K562 (cell line): ENCODE data around the gene PPP1R13L. TPM values are rescaled to one million over a fixed set of nuclear protein-coding genes. Genes with fewer than 3 reads are reported as not detected.

Experiments
- BMI1 ChIP-seq: fragments of 150-350 bp; IDR thresholded peaks from 2 replicates; pipeline ENCODE4 v1.6.1; 2014; ENCODE audit warnings: low read length
- CBFB ChIP-seq: sonication (generic); formaldehyde crosslinking; IDR thresholded peaks from 2 replicates; pipeline ENCODE4 v1.4.0; 2020; ENCODE audit warnings: mild to moderate bottlenecking, missing genetic modification reagents
- HDAC3 ChIP-seq: fragments of 450-650 bp; IDR thresholded peaks from 2 replicates; pipeline ENCODE4 v1.6.1; 2018; ENCODE audit warnings: borderline replicate concordance, mild to moderate bottlenecking, moderate library complexity; ENCODE audit not compliant: partially characterized antibody
- HIVEP1 ChIP-seq: fragments of 250-450 bp; sonication (Bioruptor Pico); IDR thresholded peaks from 2 replicates; pipeline ENCODE4 v1.4.0; 2020; ENCODE audit warnings: mild to moderate bottlenecking
- KDM4B ChIP-seq, 2 experiments: fragments of 450-650 bp in 1 of 2; sonication (generic) in 1 of 2; IDR thresholded peaks; 2 replicates each; pipeline ENCODE4 v1.6.1; 2016 to 2017; ENCODE audit warnings: borderline replicate concordance in 2 of 2, antibody characterized with exemption in 1 of 2, low read depth in 1 of 2, mild to moderate bottlenecking in 1 of 2
- KHSRP ChIP-seq: fragments of 450-650 bp; IDR thresholded peaks from 2 replicates; pipeline ENCODE4 v1.6.1; 2017
- NCOA2 ChIP-seq, 2 experiments: fragments of 450-650 bp; IDR thresholded peaks; 2 replicates each; pipeline ENCODE4 v1.6.1; 2018; ENCODE audit warnings: mild to moderate bottlenecking in 2 of 2, moderate library complexity in 1 of 2; ENCODE audit not compliant: partially characterized antibody in 2 of 2
- NFIX ChIP-seq: fragments of 250-450 bp; sonication (Bioruptor Pico); IDR thresholded peaks from 2 replicates; pipeline ENCODE4 v1.4.0; 2020; ENCODE audit warnings: low read depth, mild to moderate bottlenecking, moderate library complexity
- RAD21 ChIP-seq, 2 experiments: fragments of 250-450 bp in 1 of 2; fragments of 450-650 bp in 1 of 2; sonication (Bioruptor Pico) in 1 of 2; formaldehyde crosslinking in 1 of 2; IDR thresholded peaks in 1 of 2; conservative IDR thresholded peaks in 1 of 2; 2 replicates each; pipeline versions ENCODE4 v1.4.0 to v1.8.0; 2020 to 2022; ENCODE audit warnings: mild to moderate bottlenecking in 2 of 2, moderate library complexity in 1 of 2
- RHOXF2B ChIP-seq: fragments of 250-450 bp; sonication (Bioruptor Pico); conservative IDR thresholded peaks from 2 replicates; pipeline ENCODE4 v1.5.1; 2021
- SLC30A9 ChIP-seq: fragments of 250-450 bp; sonication (Bioruptor Pico); IDR thresholded peaks from 2 replicates; pipeline ENCODE4 v1.8.0; 2022; ENCODE audit warnings: mild to moderate bottlenecking, moderate library complexity
- SRF ChIP-seq, 2 experiments: fragments of 250-450, 450-650 bp in 1 of 2; sonication (Bioruptor Pico) in 1 of 2; sonication (generic) in 1 of 2; formaldehyde crosslinking; IDR thresholded peaks; 2 replicates each; pipeline versions ENCODE4 v1.5.0 to v1.5.1; 2020 to 2022; ENCODE audit warnings: mild to moderate bottlenecking in 1 of 2, missing genetic modification reagents in 1 of 2
- TGIF2 ChIP-seq: sonication (generic); formaldehyde crosslinking; IDR thresholded peaks from 2 replicates; pipeline ENCODE4 v1.8.1; 2022; ENCODE audit warnings: mild to moderate bottlenecking, missing genetic modification reagents, moderate library complexity
- ZNF124 ChIP-seq: sonication (generic); formaldehyde crosslinking; IDR thresholded peaks from 2 replicates; pipeline ENCODE4 v1.8.1; 2022; ENCODE audit warnings: missing genetic modification reagents
- ZNF3 ChIP-seq: fragments of 250-450 bp; sonication (Bioruptor Pico); IDR thresholded peaks from 2 replicates; pipeline ENCODE4 v1.5.0; 2021; ENCODE audit warnings: mild to moderate bottlenecking, moderate library complexity
- ZNF57 ChIP-seq: fragments of 450-650 bp; formaldehyde crosslinking; IDR thresholded peaks from 2 replicates; pipeline ENCODE4 v1.4.0; 2020; ENCODE audit warnings: mild to moderate bottlenecking, moderate library complexity
- polyA plus RNA-seq, 8 experiments: library from polyadenylated mRNA; depleted of rRNA in 4 of 8; stranded (reverse) in 5 of 8; unstranded in 3 of 8; fragments of >200 nt; fragmentation: Nextera tagmentation in 2 of 8; fragmentation: Illumina TruSeq in 1 of 8; extraction: Ambion mirVana in 2 of 8; extraction: Trizol in 1 of 8; gene quantifications; 2 replicates each; pipeline versions ENCODE4 v1.2.1 to v1.2.3, GENCODE V29; 2011 to 2014; ENCODE audit warnings: inconsistent platforms in 1 of 8, missing spikeins in 1 of 8
- total RNA-seq, 7 experiments: library from RNA; depleted of rRNA in 6 of 7; stranded (reverse); fragments of >200 nt in 6 of 7; fragmentation: Illumina TruSeq in 2 of 7; extraction: Trizol in 2 of 7; gene quantifications; 2 replicates each; pipeline versions ENCODE4 v1.2.1 to v1.2.3, GENCODE V29; 2011 to 2021; ENCODE audit warnings: low replicate concordance in 1 of 7
- TF ChIP-seq, protein P1 (sequence below): fragments of 250-450 bp; sonication (Bioruptor Pico); IDR thresholded peaks from 2 replicates; pipeline ENCODE4 v1.8.0; 2022; ENCODE audit warnings: moderate library complexity, mild to moderate bottlenecking, inconsistent platforms
- TF ChIP-seq, protein P2 (sequence below): fragments of 450-650 bp; formaldehyde crosslinking; conservative IDR thresholded peaks from 2 replicates; pipeline ENCODE4 v1.4.0; 2022; ENCODE audit warnings: mild to moderate bottlenecking, missing genetic modification characterization
- TF ChIP-seq, protein P3 (sequence below), 2 experiments: fragments of 450-650 bp in 1 of 2; sonication (generic) in 1 of 2; formaldehyde crosslinking in 1 of 2; IDR thresholded peaks in 1 of 2; conservative IDR thresholded peaks in 1 of 2; 2 replicates each; pipeline versions ENCODE4 v1.6.1 to v1.8.1; 2016 to 2023; ENCODE audit warnings: mild to moderate bottlenecking in 2 of 2, moderate library complexity in 2 of 2, inconsistent platforms in 1 of 2, missing genetic modification reagents in 1 of 2
- TF ChIP-seq, protein P4 (sequence below): sonication (generic); formaldehyde crosslinking; IDR thresholded peaks from 2 replicates; pipeline ENCODE4 v1.8.0; 2022; ENCODE audit warnings: mild to moderate bottlenecking, missing genetic modification reagents

PPP1R13L gene
- total and polyA plus RNA-seq, 9 of the 15 experiments (the other 6 are each of a cell fraction or from before 2014, with no cell fraction given) = 0.32 to 6.7 (median 2.0) TPM

DNA sequence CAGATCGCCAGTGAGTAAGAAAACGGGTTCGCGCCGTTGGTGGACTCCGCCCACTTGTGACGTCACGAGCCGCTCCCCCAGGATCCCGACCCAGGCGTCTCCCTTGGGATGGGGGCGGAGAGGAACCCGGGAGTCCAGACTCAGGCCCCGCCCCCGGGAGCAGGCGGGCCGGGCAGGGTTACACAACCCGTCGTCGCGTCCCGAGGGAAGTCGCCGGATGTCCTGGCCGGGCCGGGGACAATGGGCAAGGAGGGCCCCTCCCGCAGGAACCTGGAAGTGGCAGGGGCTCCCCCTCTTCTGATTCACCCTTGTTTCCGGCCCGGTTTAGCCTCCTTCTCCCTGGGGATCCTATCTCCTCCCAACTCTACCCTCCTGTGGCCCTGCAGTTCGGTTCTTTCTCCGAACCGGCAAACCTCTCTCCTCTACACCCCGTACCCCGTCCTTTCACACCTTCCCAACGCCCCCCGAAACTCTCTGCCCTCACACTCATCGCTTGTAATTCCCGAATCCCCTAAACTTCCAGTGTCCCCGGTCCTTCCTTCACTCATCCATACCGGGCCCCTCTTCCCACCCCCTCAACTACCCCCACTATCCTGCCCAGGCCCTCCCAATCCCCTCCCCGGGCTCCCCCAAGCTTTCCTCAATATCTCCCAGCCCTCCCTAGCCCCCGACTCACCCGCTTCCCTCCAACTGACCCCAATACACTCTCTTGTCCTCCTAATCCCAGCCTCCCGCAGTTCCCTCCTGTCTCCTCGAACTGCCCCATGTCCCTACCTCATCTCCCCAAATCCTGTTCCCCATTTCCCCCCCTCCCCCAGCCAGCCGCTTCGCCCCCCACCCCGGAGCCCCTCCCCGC, 38.8 kb upstream of the PPP1R13L start (continued):
- no peak for TF ChIP-seq HIVEP1
- peak in 1 of 2 experiments; percentile 76; a peak in 2 of 4 replicates for TF ChIP-seq SRF (CRISPR knock-in tag; IDR thresholded peaks at IDR 0.05)
- no peak for TF ChIP-seq ZNF3 (CRISPR knock-in tag)
- TF ChIP-seq, protein P1, sequence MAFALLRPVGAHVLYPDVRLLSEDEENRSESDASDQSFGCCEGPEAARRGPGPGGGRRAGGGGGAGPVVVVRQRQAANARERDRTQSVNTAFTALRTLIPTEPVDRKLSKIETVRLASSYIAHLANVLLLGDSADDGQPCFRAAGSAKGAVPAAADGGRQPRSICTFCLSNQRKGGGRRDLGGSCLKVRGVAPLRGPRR = no peak
- TF ChIP-seq RAD21 (CRISPR knock-in tag; conservative IDR thresholded peaks at IDR 0.05 in 1 of 2, IDR thresholded peaks at IDR 0.05 in 1 of 2) = no peak
- peak; percentile 59 for TF ChIP-seq HDAC3
- no peak for TF ChIP-seq NCOA2 (IDR thresholded peaks at IDR 0.05; ENCODE audit: partially characterized antibody in 2 of 2)
- peak in 1 of 2 experiments; percentile 71; a peak in 1 of 4 replicates for TF ChIP-seq KDM4B (IDR thresholded peaks at IDR 0.05; ENCODE audit: borderline replicate concordance in 2 of 2, low read depth in 1 of 2)
- TF ChIP-seq ZNF57 = no peak
- TF ChIP-seq RHOXF2B (CRISPR knock-in tag) = no peak
- TF ChIP-seq TGIF2 (CRISPR knock-in tag) = no peak
- TF ChIP-seq, protein P2, sequence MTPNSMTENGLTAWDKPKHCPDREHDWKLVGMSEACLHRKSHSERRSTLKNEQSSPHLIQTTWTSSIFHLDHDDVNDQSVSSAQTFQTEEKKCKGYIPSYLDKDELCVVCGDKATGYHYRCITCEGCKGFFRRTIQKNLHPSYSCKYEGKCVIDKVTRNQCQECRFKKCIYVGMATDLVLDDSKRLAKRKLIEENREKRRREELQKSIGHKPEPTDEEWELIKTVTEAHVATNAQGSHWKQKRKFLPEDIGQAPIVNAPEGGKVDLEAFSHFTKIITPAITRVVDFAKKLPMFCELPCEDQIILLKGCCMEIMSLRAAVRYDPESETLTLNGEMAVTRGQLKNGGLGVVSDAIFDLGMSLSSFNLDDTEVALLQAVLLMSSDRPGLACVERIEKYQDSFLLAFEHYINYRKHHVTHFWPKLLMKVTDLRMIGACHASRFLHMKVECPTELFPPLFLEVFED (CRISPR knock-in tag) = peak; percentile 95
- no peak for TF ChIP-seq ZNF124 (CRISPR knock-in tag)
- TF ChIP-seq, protein P3, sequence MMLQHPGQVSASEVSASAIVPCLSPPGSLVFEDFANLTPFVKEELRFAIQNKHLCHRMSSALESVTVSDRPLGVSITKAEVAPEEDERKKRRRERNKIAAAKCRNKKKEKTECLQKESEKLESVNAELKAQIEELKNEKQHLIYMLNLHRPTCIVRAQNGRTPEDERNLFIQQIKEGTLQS (IDR thresholded peaks at IDR 0.05) = peak; percentile 75
- TF ChIP-seq, protein P3 (CRISPR knock-in tag; conservative IDR thresholded peaks at IDR 0.05) = peak; percentile 32; the same call in 1 of the 2 replicates
- TF ChIP-seq CBFB (CRISPR knock-in tag) = no peak
- TF ChIP-seq, protein P4, sequence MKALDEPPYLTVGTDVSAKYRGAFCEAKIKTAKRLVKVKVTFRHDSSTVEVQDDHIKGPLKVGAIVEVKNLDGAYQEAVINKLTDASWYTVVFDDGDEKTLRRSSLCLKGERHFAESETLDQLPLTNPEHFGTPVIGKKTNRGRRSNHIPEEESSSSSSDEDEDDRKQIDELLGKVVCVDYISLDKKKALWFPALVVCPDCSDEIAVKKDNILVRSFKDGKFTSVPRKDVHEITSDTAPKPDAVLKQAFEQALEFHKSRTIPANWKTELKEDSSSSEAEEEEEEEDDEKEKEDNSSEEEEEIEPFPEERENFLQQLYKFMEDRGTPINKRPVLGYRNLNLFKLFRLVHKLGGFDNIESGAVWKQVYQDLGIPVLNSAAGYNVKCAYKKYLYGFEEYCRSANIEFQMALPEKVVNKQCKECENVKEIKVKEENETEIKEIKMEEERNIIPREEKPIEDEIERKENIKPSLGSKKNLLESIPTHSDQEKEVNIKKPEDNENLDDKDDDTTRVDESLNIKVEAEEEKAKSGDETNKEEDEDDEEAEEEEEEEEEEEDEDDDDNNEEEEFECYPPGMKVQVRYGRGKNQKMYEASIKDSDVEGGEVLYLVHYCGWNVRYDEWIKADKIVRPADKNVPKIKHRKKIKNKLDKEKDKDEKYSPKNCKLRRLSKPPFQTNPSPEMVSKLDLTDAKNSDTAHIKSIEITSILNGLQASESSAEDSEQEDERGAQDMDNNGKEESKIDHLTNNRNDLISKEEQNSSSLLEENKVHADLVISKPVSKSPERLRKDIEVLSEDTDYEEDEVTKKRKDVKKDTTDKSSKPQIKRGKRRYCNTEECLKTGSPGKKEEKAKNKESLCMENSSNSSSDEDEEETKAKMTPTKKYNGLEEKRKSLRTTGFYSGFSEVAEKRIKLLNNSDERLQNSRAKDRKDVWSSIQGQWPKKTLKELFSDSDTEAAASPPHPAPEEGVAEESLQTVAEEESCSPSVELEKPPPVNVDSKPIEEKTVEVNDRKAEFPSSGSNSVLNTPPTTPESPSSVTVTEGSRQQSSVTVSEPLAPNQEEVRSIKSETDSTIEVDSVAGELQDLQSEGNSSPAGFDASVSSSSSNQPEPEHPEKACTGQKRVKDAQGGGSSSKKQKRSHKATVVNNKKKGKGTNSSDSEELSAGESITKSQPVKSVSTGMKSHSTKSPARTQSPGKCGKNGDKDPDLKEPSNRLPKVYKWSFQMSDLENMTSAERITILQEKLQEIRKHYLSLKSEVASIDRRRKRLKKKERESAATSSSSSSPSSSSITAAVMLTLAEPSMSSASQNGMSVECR = no peak
- no peak for TF ChIP-seq BMI1
- TF ChIP-seq SLC30A9 = no peak
- no peak for TF ChIP-seq NFIX (CRISPR knock-in tag)
- peak; percentile 91 for TF ChIP-seq KHSRP
